CD4-positive, alpha-beta T cell treated with Interleukin-1 beta for 1 hour (primary cell): ENCODE data around the gene NOBOX.
"Not testable (repeated sequence)": the region's sequence is repeated elsewhere in the genome, so short reads cannot be mapped to it uniquely, and the experiment has no call there.

Source experiments
- DNase-seq, 2 donors: peaks; one replicate each; pipeline ENCODE4 v3.0.0-alpha.2; 2020 to 2022

Gene NOBOX

DNA sequence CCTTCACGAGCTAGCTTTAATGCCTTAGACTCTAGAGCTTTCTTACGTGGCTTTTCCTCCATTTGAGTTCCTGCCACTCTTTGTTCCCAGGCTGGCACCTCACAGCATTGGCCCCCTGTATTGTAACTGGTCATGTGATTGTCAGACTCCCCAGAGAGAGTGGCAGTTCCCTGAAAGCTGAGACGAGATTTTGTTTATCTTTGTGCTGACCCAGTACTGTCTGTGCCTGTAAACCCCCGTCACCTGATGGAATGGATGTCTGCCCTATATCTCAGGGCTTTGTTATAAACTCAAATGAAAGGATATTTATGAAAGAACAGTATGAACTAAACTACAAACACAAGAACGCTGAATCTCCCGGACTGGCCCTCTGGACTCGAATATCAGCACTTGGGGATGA, 13.0 kb downstream of the NOBOX start:
- no peak for DNase-seq

DNA sequence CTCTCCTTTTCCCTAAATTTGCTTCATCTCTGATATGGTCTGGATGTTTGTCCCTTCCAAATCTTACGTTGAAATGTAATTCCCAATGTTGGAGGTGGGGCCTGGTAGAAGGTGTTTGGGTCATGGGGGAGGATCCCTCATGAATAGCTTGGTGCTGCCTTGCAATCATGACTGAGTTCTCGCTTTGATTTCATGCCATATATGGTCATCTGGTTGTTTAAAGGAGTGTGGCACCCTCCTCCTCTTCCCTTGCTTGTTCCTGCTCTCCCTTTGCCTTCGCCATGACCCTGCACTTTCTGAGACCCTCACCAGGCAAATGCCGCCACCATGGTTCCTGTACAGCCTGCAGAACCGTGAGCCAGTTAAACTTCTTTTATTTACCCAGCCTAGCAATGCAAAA, 14.5 kb downstream of the NOBOX start:
- DNase-seq = no peak

DNA sequence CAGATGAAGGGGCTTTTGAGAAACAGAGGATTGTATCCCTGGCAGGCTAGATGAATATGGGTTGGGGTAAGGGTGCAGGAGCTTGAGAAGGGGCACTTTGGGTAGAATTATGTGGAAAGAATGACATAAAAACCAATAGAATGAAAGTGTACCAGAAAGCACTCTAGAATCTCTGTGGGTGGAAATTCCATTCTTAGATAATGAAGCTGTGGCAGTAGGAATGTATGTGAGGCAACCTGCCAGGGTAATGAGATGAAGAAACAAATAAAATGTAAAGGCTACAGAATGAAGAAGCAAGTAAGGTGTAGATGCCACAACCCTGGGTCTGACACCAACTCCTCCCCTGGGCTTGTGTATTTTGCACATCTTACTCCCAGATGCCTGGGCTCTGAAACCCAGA, 16.8 kb downstream of the NOBOX start:
- no peak for DNase-seq

DNA sequence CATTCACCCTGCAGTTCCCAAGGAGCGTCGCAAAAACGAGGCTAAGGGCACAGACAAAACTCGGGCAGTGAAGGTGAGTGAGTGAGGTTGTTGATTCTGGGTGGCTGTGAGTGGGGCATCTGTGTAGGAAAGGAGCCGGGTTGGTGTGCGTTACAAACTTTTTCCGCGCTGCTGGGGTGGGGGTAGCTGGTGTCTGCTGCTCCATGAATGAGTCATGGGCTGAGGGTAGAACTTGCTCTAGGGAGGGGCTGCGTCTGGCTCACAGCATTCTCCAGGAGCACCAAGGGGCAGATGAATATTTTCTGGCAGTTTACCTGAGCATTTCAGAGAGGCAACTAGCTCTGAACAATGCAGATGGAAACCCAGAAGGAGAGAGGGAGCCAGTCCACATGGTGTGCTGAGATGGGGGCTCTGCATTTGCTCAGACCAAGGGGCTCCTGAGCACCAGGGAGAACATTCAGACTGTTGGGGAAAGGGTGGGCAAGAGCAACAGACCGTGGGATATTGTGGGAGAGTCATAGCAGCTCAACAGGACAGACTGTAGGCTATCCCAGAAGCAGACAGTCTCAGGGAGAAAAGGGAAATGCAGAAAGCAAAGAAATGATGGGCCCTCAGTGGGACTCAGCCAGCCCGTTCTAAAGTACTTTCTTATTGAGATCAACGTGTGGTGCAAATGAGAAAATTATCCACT, 18.8 kb downstream of the NOBOX start:
- DNase-seq = no peak

DNA sequence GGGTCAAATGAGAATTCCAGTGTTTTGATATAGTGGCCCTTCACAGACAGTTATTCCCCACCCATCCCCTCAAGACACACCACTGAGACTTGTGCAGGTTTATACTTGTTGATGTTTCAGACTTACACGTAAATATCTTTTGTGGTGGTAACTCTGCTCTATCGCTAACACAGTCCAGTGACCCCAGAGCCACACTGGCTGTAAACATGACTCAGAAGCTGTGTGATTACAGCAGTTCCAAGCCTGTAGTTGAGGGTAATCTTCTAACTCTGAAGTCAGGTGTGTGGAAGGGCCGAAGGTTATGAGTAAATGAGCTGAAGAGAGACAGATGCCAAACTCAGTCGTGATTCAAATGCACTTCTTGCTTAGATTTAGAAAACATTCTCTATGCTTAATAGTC, 19.4 kb downstream of the NOBOX start:
- no peak for DNase-seq

DNA sequence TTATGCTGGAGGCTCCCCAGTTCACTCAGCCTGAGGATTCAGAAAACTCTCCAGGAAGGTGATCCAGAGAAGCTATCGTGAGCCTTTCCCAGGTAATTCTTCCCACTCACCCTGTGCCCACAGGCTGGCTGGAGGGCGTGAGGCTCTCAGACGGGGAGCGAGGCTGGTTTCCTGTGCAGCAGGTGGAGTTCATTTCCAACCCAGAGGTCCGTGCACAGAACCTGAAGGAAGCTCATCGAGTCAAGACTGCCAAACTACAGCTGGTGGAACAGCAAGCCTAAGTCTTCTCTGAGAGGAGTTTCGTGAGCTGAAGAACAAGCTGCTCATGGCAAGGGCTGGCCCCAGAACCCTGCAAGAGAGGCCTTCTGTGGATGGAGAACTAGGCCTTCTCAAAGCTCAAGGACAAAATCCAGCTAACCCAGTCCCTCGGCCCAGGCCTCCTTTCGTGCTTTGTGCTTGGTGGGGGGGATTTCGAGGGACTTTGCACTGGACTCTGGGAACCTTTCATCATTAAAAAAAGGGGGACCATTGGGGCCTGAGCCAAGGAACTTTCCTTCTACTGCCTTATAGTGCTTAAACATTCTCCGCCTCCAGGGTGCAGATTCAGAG, 23.6 kb downstream of the NOBOX start:
- no peak for DNase-seq

DNA sequence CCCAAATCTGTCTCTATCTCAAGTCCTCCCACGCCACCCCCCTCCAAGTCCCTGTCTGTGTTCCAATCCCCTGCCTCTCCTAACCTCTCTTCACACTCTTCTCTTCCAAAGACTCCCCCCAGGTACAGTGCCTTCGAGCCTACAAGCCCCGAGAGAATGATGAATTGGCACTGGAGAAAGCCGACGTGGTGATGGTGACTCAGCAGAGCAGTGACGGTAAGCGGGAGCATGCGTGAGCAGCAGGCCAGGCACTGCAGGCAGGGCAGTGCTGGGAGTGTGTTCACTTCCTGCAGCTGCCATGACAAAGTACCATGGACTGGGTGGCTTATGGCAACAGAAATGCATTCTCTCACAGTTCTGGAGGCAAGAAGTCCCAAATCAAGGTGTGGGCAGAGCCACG, 24.8 kb downstream of the NOBOX start:
- DNase-seq = no peak

DNA sequence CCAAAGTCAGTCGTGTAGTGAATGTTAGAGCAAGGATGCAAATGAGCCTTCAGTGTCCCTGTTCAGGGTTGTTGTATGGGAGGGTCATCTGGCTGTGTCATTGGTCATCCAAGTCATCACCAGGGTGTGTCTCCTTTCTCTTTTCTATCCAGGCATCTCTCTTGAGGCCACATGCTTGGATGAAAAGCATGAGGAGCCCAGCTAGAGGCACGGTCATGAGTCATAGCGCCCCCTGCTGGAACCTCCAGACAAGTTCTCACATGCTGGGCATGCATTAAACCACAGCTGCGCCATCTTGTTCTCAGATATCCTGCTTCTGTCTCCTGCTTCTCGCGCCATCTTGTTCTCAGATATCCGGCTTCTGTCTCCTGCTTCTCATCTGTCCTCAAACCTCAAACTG, 34.3 kb downstream of the NOBOX start:
- not testable (repeated sequence) for DNase-seq

DNA sequence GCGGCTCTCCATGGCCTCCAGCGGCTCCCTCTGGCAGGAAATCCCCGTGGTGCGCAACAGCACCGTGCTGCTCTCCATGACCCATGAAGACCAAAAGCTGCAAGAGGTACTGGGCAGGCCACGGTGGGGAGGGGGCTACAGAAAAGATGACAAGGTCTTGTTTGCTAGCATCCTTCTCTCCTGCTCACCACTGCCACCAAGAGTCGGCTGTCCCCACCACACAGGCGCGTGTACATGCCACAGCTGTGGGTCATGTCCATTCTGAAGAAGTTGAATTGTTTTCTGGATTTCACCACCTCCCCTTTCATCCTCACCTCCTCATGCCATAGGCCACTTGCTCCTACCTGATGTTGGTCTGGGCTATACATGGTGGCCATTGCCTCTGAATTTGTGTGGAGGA, 36.2 kb downstream of the NOBOX start:
- not testable (repeated sequence) for DNase-seq

DNA sequence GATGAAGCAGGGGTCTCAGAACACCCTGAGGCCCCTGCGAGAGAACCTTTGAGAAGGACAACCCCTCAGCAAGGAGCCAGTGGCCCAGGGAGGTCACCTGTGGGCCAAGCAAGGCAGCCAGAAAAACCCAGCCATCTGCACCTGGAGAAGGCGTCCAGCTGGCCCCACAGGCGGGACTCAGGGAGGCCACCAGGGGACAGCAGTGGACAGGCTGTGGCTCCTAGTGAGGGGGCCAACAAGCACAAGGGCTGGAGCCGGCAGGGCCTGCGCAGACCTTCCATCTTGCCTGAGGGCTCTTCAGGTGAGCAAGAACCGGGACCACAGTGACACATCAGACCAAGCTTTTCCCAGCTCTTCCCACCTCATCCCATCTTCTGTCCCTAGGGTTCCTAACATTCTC, 38.0 kb downstream of the NOBOX start:
- DNase-seq = not testable (repeated sequence)

DNA sequence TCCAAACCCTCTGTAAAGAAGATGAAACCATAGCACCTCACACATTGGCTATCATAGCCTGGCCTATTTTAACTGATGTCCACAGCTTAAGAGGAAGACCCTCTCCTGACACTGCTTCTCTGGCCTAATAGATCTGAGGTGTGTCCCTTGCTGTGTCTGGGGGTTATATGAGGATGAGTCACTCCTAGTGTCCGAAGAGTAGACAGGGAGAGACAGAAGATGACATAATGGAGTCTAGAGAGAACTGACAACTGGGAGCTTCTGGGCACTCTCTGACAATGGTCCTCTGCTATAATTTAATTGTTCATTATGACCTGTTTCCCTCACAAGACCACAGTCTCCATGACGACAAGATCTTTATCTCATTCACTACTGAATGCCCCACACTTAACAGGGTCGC, 41.4 kb downstream of the NOBOX start:
- not testable (repeated sequence) for DNase-seq

DNA sequence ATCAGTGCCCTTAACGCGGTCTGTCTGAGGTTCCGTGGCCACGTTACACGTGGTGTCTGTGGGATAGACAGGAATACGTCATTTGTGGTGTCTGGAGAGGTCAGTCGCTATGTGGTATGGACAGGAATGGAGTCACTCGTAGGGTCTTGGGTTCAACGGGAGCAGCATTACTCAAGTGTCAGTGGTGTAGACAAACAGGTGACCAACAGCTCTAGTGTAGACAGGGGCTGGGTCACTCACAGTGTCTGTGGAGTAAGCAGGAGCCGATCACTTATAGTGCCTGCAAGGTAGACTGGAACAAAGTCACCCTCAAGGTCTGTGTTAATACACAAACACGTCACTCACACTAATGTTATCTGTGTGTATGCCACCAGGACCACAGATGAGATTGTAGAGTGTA, 46.6 kb downstream of the NOBOX start:
- not testable (repeated sequence) for DNase-seq

DNA sequence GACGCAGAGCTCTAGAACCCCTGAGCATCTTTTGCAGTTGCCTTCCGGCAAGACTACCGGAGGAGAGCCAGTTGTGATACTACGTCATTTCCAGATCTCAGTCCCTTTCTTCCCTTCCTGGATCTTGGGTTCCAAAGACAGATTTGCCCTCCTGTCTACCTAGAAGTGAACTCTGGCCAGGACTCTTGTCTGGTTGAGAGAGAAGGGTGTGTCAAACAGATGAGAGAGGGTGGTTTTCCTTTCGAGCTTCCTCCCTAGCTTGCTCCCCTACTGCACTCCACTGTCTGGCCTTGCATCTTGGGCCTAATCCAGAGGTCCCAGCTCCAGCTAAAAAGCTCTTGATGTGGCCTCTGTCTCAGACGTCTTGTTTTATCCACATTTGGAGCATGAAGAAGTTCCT, 47.3 kb downstream of the NOBOX start:
- DNase-seq = not testable (repeated sequence)

DNA sequence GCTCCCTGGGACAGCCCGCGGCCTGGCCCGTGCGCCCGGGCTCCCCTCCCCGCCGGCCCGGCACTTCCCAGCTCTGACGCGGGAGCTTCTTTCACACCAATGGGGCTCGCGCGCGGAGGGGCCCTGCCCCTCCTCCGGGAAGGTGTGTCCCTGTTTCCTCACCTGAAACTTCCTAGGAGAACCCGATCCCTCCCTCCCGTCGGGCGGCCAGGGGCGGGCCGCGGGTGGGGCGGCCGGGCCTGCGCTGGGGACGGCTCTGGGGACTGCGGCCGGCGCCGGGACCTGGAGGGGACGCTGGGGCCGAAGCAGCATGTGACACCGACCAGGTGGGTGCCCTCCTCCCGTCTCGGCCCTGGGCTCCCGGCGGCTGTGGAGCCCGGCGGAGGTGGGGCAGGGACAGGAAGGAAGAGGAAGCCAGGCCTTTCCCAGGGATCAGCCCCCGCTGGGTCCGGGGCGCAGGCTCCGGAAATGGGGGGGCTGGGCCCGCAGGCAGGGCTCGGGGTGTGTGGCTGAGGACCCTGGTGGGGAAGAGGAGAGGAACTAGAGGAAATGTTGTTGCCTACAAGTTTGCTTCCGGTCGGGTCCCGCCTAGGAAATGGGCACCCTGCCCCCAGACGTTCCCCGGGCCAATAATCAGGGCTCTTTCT, 48.2 kb downstream of the NOBOX start, which contains the start of gene ARHGEF5:
TSS of gene ARHGEF5 (plus strand) at position 227 of the 647 bp plus-strand sequence. CDS start 7,268 bp downstream, outside the sequence.
- not testable (repeated sequence) for DNase-seq

DNA sequence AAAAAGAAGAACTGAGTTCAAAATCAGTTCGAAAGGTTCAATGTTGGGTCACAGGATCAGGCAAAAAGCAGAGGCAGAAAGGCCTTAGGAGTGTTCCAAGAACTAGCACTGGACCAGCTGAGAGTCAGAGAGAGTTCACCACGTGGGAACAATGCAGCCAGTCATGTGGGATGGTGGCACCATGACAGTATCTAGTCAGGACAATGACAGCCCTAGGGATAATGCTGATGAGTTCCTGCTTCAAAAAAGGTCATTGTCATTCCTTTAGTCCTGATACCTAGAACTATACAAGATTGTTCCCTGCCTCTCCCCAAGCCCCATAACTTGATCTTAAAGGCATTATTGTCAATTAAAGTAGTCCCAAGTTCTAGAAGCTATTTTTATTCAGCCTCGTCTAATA, 51.8 kb downstream of the NOBOX start:
- DNase-seq = not testable (repeated sequence)

DNA sequence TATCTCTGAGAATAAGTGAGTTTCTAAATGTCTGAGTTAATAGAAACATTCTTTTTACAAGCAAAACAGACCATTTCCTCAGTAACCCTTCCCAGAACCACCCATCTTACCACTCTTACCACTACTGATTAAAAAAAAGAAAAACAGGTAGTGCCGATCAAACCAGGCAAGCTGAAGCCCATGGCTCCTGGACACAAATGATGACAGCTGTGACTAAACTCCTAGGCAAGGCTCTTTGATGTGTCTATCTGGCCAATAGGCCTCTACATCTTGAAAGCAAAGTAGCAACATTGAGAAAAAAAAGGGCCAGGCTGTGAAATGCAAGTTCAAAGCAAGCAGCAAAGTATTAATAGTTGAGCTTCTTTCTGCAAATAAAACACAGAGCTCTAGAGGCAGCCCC, 54.9 kb downstream of the NOBOX start:
- not testable (repeated sequence) for DNase-seq
